ENCODE data around the gene UPF2. TPM values are rescaled to one million over a fixed set of nuclear protein-coding genes. Genes with fewer than 3 reads are reported as not detected.

Gene UPF2
- total RNA-seq, 1 donor from 2014 or later = 38.1 TPM

DNA sequence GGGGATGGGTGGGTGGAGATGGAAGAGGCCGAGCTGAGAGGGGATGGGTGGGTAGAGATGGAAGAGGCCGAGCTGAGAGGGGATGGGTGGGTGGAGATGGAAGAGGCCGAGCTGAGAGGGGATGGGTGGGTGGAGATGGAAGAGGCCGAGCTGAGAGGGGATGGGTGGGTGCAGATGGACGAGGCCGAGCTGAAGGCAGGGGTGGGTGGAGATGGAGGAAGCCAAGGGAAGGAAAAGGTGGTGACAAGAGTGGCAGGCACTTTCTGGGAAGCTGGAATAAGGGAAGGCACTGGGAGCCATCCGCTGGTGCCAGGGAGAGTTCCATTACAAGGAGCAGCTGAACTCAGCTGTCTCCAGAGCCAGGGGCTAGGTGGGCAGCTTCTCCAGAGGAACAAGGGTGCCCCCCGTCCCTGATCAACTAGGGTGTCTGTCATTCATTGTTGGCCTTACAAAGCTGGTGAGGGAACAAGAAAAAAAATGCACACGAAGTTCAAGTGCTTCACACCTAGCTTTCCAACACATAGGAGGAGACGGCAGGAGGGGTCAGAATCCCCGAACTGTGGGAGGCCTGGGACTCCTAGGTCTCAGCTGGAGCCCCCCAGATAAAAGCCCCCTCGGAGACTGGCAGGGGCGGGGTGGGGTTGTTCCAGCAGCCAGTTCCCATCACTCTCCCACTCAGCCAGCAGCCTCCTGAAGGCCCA lies 157.0 kb downstream of the UPF2 start:
- intact Hi-C loops (cut with micrococcal nuclease) = no loop called here

DNA sequence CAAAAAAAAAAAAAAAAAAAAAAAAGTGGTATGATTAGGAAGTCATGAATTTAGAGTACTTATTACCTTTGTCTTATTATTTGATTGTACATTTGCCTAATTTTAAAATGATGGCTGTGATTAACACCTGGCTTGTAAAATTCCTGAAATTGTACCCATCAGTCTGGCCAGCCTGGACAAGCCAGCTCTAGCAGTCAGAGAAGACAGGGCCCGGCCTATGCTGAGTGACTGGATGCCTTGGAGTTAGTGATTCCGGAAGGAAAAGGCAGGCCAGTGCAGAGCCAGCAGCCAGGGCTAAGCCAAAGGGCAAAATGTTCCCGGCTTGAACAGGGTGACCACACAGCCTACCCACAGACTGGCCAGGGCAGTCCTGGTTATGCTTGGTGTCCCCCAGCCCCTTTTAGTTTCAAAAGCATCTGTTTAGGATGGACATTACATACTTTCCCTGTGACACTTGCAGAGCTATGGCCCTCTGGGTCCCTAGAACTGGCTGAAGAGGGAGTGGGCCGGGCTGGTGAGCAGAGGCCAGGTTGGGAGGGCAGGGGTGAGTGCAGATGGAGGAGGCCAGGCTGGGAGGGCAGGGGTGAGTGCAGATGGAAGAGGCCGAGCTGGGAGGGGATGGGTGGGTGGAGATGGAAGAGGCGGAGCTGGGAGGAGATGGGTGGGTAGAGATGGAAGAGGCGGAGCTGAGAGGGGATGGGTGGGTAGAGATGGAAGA lies 157.7 kb downstream of the UPF2 start:
- intact Hi-C loops (cut with micrococcal nuclease) = no loop called here

DNA sequence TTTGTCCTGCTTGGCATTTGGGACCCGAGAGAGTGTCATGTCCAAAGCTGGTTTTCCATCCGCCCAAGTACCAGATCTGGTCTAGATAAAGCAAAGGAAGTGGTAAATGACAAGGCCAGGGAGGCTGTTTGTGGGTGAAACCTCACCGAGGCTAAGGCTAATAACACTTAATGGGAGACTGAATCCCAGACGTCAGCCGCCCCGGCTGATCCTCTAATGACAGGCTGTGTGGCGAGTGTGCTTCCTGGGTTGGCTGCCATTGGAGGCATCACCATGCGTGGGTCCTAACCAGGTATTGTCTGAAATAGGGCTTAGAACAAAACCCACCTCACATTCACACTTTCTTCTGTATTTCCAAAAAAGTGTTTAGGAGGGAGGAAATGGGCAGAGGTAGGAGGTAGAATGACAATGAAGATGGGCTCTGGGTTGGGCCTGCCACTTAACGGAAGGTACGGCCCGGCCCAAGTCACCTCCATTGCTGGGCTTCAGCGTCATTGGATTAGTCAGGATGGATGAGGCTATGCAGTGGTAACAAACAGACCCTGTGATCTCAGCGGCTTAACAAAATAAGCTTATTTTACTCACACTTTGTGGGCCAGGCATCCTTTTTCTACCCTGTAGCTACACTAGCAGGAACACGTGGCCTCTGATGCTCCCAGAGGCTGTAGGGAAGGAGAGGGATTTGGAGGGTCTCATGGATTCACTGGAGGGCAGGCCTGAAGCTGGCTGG lies 159.8 kb downstream of the UPF2 start:
- intact Hi-C loops (cut with micrococcal nuclease) = no loop called here

DNA sequence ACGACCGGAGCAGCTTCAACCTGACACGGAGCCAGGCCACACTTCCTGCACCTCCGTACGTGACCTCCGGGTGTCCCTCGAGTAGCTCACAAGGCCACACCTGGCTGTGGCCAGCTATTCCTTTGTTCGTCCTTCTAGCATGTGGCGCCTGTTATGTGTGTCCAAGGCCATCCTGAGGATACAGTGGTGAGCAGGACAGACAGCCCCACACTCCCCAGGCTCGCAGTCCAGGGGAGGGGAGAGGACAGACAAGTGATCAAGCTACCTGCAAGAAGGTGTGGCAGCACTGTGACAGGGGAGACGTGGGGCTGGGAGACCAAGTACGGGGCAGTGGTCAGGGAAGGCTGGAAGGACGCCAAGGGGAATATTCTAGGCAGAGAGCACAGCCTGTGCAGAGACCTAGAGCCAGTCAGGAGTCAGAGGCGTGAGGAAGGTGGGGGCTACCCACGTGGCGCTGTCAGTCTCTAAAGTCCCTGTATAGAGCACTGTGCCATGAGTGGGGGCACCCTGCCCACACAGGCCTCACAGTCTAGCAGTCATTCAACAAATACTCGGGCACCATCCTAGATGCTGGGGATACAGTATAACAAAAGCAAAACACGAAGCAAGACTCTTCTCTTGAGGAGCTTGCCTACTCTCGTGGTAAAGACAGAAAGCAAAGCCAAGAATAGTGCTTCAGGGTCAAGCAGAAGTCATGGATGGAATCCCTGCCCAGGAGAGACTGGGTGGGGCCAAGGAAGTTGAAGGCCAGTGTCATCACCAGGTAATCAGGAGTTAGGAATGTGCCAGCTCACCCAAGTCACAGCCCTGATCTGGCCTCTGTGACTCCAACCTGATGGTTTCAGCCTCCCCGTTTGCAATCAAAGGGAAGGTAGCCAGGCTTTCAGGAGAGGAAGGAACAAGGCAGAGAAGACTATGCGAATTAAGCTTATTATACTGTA lies 160.9 kb downstream of the UPF2 start:
- intact Hi-C loops (cut with micrococcal nuclease) = no loop called here

DNA sequence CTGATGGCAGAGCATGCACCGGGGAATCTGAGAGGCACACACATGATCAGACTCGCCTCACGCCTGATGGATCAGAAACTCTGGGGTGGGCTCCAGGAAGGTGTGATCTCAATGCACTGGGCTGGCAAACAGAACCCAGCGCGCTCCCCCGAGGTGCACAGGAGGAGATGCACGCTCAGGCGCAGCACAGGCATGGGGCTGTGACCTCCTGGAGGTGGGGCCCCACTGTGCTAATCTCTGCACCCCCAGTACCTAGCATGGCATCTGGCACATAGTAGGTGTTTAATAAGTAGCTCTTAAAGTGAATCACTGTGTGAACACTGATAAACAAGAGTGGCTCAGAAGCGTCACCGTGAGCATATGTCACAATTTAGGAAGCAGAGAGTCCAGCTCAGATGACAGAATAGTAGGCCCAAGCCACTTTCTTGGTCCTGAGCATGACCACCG lies 161.6 kb downstream of the UPF2 start:
- intact Hi-C loops (cut with micrococcal nuclease) = no loop called here

DNA sequence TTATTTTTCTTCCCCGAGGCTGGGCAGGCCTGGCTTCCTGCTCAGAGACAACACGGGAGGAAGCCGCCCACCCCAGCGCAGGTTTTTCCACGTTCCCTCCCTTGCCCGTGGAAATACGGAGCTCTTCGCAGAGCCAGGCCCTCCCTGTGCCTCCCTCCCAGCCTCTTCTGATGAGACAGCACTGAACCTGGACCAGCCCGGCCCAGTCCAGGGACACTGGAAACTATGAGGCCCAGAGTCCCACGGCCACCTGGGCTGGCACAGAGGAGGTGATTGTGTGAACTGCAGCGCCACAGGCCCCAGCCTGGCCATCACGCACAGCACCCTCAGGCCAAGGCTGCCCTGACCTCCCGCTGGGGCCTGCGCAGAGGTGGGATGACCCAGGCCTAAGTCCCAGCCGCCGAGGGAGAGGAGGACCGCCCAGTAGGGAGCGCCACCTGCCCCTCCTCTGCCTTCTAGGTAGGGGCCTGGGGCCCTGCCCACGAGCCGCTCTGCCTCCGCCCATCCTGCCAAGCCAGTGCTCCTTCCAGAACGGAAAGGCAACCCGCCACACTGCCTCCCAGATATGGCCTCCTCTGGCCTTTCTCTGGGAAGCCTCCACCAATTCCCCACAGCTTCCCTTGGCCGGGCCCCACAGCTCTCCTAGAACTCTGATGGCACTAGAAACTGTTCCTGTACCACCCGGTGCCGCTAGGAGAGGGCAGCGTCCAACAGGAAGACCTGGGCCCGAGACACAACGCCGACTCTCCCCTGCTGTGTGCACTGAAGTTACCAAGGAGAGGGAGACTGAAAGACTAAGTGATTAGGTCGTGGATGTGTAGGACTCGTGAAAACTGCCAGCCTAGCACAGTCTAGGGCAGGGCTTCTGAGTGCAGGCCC lies 162.2 kb downstream of the UPF2 start:
- intact Hi-C loops (cut with micrococcal nuclease) = no loop called here

DNA sequence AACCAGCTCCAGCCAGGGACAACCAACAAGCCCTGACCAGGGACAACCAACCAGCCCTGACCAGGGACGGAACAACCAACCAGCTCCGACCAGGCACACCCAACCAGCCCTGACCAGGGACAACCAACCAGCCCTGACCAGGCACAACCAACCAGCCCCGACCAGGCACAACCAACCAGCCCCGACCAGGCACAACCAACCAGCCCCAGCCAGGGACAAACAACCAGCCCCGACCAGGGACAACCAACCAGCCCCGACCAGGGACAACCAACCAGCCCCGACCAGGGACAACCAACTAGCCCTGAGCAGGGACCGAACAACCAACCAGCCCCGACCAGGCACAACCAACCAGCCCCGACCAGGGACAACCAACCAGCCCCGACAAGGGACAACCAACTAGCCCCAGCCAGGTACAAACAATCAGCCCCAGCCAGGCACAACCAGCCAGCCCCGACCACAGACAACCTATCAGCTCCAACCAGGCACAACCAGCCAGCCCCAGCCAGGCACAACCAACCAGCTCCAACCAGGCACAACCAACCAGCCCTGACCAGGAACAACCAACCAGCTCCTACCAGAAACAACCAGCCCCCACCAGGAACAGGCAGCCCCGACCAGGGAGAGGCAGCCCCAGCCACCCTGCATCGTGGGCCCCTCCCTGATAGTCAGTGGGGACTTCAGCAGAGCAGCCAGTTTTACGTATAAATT lies 163.1 kb downstream of the UPF2 start:
- intact Hi-C loops (cut with micrococcal nuclease) = no loop called here

DNA sequence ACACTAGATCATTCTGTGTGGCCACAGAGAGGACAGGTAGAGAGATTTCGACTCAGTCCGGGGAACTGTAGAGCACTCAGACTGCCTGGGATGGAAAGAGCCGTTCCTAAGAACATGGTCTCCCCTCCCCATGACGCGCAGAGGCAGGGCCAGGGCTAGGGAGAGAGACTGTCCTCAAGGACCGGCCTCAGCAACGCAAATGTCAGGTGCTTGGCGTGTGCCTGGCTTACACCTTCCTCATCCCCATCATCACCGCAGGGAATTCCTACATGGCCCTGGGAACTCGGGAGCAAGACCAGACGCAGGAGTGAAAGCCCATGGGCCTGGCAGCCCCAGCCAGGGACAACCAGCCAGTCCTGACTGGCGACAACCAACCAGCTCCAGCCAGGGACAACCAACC lies 163.8 kb downstream of the UPF2 start:
- intact Hi-C loops (cut with micrococcal nuclease) = no loop called here

DNA sequence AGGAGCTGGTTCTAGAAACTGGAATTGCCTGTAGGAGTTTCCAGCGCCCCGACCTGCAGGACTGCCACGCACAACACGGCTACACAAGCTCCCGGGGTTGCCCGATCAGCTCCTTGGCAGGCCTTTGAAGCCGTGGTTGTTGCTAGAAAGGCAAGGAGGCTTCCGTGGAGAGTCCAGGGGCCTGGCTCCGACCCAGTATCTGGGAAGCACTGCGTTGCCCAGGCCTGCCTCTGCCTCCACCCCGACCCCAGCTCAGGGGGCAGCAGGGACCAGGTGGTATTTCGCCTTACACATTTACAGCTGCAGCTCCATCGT lies 165.1 kb downstream of the UPF2 start:
- intact Hi-C loops (cut with micrococcal nuclease) = no loop called here

DNA sequence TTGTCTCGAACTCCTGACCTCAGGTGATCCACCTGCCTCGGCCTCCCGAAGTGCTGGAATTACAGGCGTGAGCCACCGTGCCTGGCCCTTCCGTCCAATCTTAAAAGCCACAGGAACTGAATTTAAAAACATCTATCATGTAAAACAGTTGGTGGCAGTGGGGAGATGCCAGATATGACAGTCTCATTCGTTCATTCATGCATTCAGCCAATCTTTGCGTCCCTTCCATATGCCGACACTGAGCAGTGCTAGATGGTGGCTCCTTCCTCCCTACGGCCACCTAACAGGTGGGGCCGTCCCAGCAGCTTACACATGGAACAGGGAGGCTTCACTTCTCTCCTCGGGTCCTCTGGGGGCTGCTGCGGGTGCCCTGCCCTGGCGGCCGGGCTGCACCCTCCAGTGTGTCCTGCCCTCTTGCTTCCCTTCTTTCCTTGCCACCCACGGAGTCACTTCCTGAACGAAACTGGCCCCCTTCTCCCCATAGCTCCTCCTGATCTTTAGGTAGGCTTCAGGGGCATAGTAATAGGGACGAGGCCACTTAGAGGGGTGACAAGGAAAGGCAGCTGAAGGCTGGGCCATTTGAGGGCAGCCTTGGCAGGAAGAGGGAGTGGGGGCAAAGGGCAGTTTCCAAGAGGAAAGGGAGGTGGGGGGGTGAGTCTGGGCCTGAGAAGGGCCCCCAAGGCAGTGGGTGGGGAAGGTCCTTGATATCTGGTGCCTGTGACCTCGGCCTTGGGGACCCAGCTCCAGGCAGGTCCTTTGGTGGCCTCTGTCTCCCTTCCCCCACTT lies 165.6 kb downstream of the UPF2 start:
- intact Hi-C loops (cut with micrococcal nuclease) = no loop called here

DNA sequence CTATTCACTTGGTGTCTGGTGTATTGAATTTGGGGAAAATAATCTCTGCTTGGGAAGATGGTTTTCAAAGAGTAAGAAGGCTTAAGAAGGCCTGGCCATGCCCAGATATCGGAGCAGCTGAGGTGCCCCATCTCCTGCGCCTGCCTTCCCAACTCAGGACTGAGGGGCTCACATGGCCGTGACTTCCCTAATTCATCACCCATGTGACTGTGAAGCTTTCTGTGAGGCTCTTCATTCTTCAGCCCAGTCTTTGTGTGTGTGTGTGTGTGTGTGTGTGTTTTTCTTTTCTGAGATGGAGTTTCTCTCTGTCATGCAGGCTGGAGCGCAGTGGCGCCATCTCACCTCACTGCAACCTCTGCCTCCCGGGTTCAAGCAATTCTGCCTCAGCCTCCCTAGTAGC lies 166.3 kb downstream of the UPF2 start:
- intact Hi-C loops (cut with micrococcal nuclease) = no loop called here

DNA sequence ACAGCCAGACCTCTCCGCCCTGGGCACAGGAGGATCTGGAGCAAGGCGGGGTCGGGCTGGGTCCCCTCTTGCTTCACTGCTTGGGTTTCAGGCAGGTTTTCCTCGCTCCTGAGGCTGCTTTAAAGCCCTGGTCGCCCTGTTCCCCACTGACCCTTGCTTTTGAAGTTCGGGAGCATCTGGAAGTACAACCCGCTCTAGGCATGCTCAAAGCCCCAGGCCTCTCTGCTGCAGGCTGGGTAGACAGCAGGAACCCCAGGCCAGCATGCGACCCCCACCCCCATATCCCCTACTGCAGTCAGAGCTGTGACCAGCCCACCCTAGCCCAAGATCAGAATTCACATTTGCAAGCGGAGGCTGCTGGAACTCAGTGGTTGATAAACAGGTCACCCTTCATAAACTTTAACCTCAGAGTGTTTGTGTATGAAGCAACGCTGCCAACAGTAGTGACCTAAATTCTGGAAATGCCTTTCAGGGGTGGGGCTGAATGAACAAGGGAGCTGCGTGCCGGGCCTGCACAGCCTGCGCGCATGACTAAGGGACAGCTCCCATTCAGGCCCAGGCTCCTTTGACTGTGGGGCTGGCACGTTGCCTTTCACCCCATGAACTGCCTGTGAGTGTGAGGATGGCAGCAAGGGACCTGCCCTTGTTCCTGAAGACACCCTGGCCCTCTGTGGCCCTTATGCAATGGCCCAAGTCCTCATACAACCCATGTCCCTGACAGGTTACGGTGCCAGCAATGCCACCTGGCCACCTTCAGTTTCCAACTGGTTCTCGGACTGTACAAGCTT lies 166.9 kb downstream of the UPF2 start:
- intact Hi-C loops (cut with micrococcal nuclease) = no loop called here

DNA sequence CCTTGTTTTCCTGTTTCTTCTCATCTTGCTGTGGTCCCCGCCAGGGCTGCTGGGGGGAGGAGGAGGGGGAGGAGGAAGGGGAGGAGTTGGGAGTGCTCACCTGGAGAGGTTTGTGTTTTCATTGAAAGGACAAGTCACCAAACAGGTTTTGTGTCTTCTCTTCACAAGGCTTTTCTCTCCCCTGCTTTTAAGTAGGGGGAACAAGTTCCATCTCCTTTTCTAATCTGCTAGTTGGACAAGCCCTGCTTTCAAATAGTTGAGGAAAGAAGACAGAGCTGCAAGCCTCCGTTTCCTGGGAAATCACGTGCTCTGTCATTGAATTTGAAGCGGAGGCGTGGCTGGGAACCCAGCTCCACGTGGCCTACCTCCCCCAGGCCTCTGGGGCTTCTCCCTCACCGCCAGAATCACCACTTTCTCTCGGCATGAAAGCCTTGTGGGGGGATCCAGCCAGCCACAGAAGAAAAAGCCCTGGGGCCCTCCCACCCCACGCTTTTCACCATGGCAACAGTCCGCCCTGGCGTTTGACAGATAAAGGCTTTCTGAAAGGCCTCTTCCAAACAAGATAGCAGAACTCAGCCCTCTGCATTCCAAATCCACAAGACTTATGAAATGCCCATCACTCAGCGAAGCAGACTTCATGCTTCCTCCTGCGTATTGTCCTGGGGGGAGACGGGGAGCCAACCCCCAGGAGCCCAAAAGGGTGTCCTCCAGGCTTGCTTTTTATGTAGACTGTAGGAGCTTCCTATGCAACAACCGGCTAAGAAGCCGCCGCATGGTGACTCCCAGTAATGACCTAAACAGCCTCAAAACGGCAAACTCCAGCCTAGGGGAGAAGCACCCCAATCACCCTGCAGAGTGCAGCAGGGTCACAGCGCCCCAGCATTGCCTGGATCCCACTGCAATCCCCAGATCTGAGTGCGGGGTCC lies 167.8 kb downstream of the UPF2 start:
- intact Hi-C loops (cut with micrococcal nuclease) = no loop called here

DNA sequence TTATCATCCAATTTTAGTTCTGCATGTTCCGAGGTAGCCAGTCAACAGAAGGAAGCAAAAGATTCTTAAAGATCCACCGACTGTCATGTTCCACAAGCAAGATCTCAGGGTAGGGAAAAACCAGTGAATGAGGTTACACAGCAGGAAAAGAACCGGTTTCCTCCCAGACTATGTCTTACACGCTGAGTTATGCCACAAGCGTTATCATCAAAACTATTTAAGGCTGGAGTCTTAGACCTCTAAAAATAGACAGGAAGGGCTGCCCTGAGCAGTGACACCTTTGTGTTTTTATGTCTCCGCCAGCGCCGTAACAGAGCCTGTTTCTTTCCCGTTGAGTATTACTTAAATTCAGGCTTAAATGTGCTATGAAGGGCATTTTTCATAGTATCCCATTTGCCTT lies 171.1 kb downstream of the UPF2 start:
- intact Hi-C loops (cut with micrococcal nuclease) = loop anchor here (1.0 kb wide), 1 partner anchor 8 kb away; no protein-coding TSS in a partner anchor

DNA sequence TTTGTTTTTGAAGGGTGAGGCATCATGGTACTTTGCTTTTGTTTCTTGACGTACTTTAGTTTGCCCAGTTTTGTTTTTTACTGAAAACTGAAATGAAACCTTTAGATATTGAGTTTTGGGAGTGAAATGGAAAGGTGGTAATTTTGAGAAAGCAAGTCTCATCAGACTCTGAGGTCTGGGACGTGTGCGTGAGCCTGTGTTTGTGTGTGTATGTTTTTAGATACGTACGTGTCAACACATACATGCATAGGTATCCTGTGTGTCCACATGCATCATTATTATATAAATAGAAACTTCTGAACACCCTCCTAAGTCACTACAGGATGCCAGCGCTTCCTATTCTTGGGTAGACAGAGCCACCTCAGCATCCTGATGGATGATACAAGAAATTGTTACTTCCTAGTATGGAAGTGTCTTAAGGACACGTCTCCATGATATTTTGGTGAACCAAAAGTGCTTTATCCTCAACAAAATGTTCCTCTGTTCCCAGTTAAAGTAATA lies 171.7 kb downstream of the UPF2 start:
- intact Hi-C loops (cut with micrococcal nuclease) = loop anchor here (1.0 kb wide), 1 partner anchor 8 kb away; no protein-coding TSS in a partner anchor

DNA sequence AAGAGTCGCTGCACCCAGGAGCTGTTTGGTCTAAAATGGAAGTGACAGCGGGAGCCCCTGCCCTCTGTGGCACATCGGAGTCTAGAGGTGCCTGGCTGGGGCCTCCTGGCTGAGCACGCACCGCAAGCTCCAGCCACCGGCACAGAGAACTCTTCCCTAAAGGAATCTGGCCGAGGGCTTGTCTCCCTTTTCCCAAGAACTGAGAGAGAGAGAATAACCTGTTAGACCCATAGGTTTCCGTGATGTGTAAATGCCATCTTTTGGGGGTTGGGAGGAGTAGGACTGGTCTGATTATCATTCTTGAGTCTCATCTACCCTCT lies 172.2 kb downstream of the UPF2 start:
- intact Hi-C loops (cut with micrococcal nuclease) = no loop called here

Measured in T-helper 1 cell treated with Interleukin-12 subunit alpha and Interleukin-12 subunit beta and Interleukin-4 antibody, amounts not matched to agents 30 ng/mL and 1 ng/mL, for 36 hours (primary cell).